H1 (cell line): Measurements from ENCODE around the gene TMEM271. TPM values are rescaled to one million over a fixed set of nuclear protein-coding genes. Genes with fewer than 3 reads are reported as not detected.

ENCODE experiments used
- EGR1 ChIP-seq: IDR thresholded peaks from 2 replicates; pipeline ENCODE4 v1.6.1; 2011; ENCODE audit warnings: low read depth, low read length, borderline replicate concordance
- RBBP5 ChIP-seq: IDR thresholded peaks from 2 replicates; pipeline ENCODE4 v1.7.1; 2012; ENCODE audit warnings: low read depth, mild to moderate bottlenecking, inconsistent platforms, low read length, moderate library complexity, borderline replicate concordance
- RXRA ChIP-seq: IDR thresholded peaks from 2 replicates; pipeline ENCODE4 v1.6.1; 2011; ENCODE audit warnings: low read depth, mild to moderate bottlenecking, low read length, moderate library complexity; ENCODE audit not compliant: insufficient read depth
- USF2 ChIP-seq: IDR thresholded peaks from 2 replicates; pipeline ENCODE4 v1.6.1; 2011; ENCODE audit warnings: low read length, improper control_type of control experiment
- polyA plus RNA-seq, 7 experiments: library from polyadenylated mRNA; depleted of rRNA in 3 of 7; stranded (reverse) in 5 of 7; unstranded in 2 of 7; fragments of >200 nt in 5 of 7; fragments of 200-250 nt in 2 of 7; gene quantifications; 1 replicate in 5 of 7; 2 replicates in 1 of 7; 4 replicates in 1 of 7; pipeline versions ENCODE4 v1.2.1 to v1.2.3, GENCODE V29; 2011 to 2013; ENCODE audit warnings: missing spikeins in 2 of 7, mixed read lengths in 2 of 7
- total RNA-seq: library from RNA; stranded (reverse); fragmentation: NEBNext Ultra II Directional; extraction: Animal tissue kit (Norgen Biotek cat#: 25700); gene quantifications from 2 replicates; pipeline ENCODE4 v1.2.1, GENCODE V29; 2021
- TF ChIP-seq, protein P1 (sequence below): IDR thresholded peaks from 2 replicates; pipeline ENCODE4 v1.6.1; 2011; ENCODE audit warnings: low read depth, mild to moderate bottlenecking, low read length; ENCODE audit not compliant: insufficient read depth

The TMEM271 gene
- total and polyA plus RNA-seq, 2 of the 8 experiments (the other 6 are each of a cell fraction or from before 2014, with no cell fraction given) = 0.08 to 0.35 TPM

DNA sequence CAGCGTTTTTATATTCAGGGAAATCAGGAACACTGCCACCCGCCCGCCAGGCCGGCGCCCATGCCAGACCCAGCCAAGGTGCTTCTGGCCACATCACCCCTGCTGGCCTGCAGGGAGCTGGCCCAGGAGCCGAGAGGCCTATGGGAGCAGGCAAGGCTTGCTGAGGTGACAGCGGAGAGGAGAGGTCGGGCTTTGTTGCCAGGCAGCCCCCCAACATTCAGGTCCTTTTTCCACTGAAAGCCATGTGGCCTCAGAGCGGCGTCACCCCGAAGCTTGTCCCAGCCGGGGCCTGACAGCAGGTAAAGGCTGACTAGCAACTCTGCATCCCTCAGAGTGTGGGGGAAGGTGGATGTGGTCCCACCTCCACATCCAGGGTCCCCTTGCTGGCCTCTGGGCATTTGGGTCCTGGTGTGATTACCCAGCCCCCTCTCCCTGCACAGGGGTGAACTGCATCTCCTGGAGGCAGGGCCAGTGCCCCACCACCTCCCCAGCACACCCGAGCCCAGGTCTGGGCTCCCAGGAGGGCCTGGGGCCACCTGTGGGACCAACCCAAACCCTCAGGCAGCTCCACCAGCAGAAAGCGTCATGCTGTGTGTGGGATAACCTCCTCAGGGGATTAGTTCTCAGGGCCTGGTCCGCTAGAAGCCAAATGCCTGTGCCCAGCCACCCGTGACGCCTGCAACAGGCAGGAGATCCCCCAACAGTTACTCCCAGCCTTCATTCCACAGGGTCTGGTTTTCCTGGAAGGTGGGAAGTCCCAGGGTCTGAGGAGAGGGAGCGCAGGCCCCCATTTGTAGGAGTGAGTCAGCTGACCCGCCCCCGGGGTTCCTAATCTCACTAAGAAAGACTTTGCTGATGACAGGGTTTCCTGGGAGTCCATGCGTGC lies 48.9 kb upstream of the TMEM271 start, which contains the start of gene PDE6B (continued):
- TF ChIP-seq USF2 (peak; percentile 43; the same call in 1 of the 2 replicates), EGR1 (peak; percentile 32; the same call in 1 of the 2 replicates), RXRA (no peak), RBBP5 (0 out of 2 replicates have a peak, but pooled peaks have one; percentile 18)
- TF ChIP-seq, protein P1, sequence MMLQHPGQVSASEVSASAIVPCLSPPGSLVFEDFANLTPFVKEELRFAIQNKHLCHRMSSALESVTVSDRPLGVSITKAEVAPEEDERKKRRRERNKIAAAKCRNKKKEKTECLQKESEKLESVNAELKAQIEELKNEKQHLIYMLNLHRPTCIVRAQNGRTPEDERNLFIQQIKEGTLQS = 0 out of 2 replicates have a peak, but pooled peaks have one; percentile 21
- TF ChIP-seq, all 59 proteins: peak for 6
